OCI-LY7 (cell line): ENCODE data around the gene TJP2.

ENCODE experiments used
- CTCF ChIP-seq: fragments of 200-600 bp; sonication (generic); conservative IDR thresholded peaks from 2 replicates; pipeline ENCODE4 v1.5.1; 2014; ENCODE audit warnings: mild to moderate bottlenecking, antibody characterized with exemption, low read length, moderate library complexity, mixed read lengths
- EZH2phosphoT487 ChIP-seq: fragments of 200-600 bp; sonication (generic); IDR thresholded peaks from 2 replicates; pipeline ENCODE4 v1.6.1; 2018; ENCODE audit warnings: low read depth, borderline replicate concordance, mild to moderate bottlenecking, mixed run types, antibody characterized with exemption, low read length, moderate library complexity, mixed read lengths

- TF ChIP-seq CTCF (no peak), EZH2phosphoT487 (no peak)
Measured at GRCh38 chr9:69137311-69137710, 36.8 kb upstream of the TJP2 start.
